Neural cell (in vitro differentiated cells): Measurements from ENCODE around the gene NACC2.

Experiments used
- MXI1 ChIP-seq: fragments of 450-650 bp; conservative IDR thresholded peaks from 2 replicates; pipeline ENCODE4 v1.6.1; 2014; ENCODE audit warnings: antibody characterized with exemption, mild to moderate bottlenecking; ENCODE audit not compliant: poor library complexity, severe bottlenecking
- POLR2AphosphoS5 ChIP-seq: IDR thresholded peaks from 2 replicates; pipeline ENCODE4 v1.6.1; 2012

GRCh38 chr9:135957431-135957830, 137.7 kb downstream of the NACC2 start:
- TF ChIP-seq POLR2AphosphoS5 (no peak), MXI1 (no peak)
